ENCODE results near the gene TTC9.
A peak's percentile ranks its signal among the peaks of the same experiment; 100 is the strongest.

The TTC9 gene

GRCh38 chr14:70714055-70714550 is 72.4 kb downstream of the TTC9 start:
- peak in 2 of 3 donors; percentile 16 to 51 for DNase-seq (ENCODE audit: low read depth in 3 of 3)

DNA sequence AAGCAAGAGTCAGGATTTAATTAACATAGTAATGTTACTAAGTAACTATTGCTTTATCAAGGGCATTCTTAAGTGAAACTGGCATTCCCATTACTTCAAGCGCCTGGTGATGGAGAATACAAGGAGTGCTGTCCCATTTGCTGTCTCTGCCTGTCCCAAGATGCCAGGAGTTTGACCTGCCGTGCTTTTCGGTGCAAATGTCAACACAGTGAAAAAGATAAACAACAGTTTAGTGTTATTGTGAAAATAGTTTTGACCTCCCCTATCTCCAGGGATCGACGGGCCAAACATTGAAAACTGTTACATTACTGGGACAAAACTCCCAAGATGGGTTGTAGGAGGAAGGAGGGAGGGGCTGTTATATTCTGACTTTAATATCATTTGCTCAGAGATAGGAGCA is 74.8 kb downstream of the TTC9 start:
- DNase-seq (ENCODE audit: low read depth in 3 of 3), result no peak

- no peak for DNase-seq (ENCODE audit: low read depth in 3 of 3)
Observed at GRCh38 chr14:70716958-70717357, 75.2 kb downstream of the TTC9 start.

- no peak for DNase-seq (ENCODE audit: low read depth in 3 of 3)
Observed at GRCh38 chr14:70718383-70719118, 76.8 kb downstream of the TTC9 start.

DNA sequence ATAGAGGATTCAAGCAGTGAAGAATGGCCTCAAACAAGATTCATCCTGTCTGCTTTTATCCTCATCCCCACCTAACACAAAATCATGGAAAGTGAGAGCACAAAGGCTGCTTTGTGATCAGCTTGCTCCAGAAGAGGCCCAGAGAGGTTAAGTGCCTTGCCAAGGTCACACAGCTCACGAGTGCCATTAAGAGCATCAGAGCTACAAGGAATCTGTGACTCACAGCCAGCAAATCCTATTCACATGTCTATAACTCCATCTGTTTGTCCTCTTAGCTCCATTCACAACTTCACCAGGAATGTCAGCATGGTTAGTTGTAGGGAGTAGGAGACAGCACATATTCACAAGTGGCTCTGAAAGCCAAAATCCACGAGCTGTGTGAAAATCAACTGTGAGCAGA is 79.8 kb downstream of the TTC9 start:
- DNase-seq (ENCODE audit: low read depth in 3 of 3), result no peak

GRCh38 chr14:70722418-70722817 is 80.7 kb downstream of the TTC9 start:
- DNase-seq (ENCODE audit: low read depth in 3 of 3), result no peak

- no peak for DNase-seq (ENCODE audit: low read depth in 3 of 3)
Observed at GRCh38 chr14:70723276-70723675, 81.6 kb downstream of the TTC9 start.

DNA sequence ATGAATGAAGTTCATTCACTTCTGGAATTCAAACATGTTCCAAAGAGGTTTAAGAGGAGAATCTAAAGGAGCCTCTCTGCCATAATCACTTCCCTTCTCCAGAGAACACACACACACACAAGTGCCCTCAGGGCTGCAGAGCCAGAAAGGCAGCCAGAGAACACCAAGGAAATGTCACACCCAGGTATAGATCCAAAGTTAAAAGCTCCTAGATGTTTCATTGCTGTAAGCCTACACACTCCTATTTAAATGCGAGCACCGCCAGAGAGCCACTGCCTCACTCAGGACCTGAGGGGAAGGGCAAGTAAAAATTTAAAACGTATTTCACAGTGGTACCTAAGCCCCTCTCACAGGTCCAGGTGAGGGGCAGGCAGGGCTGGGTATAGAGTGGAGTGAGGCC is 82.4 kb downstream of the TTC9 start:
- no peak for DNase-seq (ENCODE audit: low read depth in 3 of 3)

DNA sequence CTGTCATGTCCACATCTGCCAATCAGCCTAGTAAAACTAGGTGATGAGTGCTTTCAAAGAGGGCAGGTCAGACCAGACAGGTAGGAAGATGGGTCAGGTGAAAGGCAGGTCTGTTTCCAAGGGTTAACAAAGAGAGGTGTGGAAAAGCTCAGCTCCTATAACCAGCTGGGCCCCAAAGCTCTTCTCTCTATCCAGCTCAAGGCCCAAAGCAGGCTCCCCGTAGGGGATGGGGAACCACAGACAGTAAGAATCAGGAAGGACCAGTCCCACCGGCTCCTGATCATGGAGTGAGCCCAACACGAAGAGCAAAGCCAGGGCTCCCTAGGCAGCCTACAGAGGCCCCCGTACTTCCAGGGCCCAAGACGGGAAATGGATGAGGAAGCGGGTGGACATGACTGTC is 83.2 kb downstream of the TTC9 start:
- DNase-seq (ENCODE audit: low read depth in 3 of 3), result no peak
